Spleen (tissue), 11 donors: ENCODE results near the gene TRMO. TPM values are rescaled to one million over a fixed set of nuclear protein-coding genes. Genes with fewer than 3 reads are reported as not detected.

Experiments
- DNase-seq: peaks from one replicate; pipeline ENCODE4 v3.0.0-alpha.2; 2020
- H3K27ac ChIP-seq, 8 donors: fragments of 200-600 bp; sonication (generic) in 7 of 8; 1 replicate in 4 of 8; 2 replicates in 4 of 8; pipeline versions ENCODE4 v1.5.0 to v1.8.0; 2016 to 2021; ENCODE audit warnings: inconsistent platforms in 4 of 8, mild to moderate bottlenecking in 4 of 8, moderate library complexity in 1 of 8
- H3K27me3 ChIP-seq, 7 donors: fragments of 200-600 bp; sonication (generic) in 6 of 7; replicated peaks in 1 of 7; 1 replicate in 4 of 7; 2 replicates in 3 of 7; pipeline versions ENCODE4 v1.5.0 to v1.8.0; 2016 to 2021; ENCODE audit warnings: inconsistent platforms in 3 of 7, mild to moderate bottlenecking in 1 of 7
- H3K36me3 ChIP-seq, 6 donors: fragments of 200-600 bp; sonication (generic) in 5 of 6; 1 replicate in 4 of 6; 2 replicates in 2 of 6; pipeline versions ENCODE4 v1.5.0 to v1.8.0; 2016 to 2021; ENCODE audit warnings: inconsistent platforms in 2 of 6
- H3K4me1 ChIP-seq, 6 donors: fragments of 200-600 bp; sonication (generic) in 5 of 6; 1 replicate in 3 of 6; 2 replicates in 3 of 6; pipeline versions ENCODE4 v1.5.0 to v1.8.0; 2016 to 2021; ENCODE audit warnings: inconsistent platforms in 3 of 6
- H3K4me3 ChIP-seq, 8 donors: fragments of 200-600 bp; sonication (generic) in 7 of 8; 1 replicate in 4 of 8; 2 replicates in 4 of 8; pipeline versions ENCODE4 v1.5.0 to v1.8.0; 2016 to 2021; ENCODE audit warnings: inconsistent platforms in 4 of 8, mild to moderate bottlenecking in 4 of 8, moderate library complexity in 2 of 8
- H3K9me3 ChIP-seq, 8 donors: fragments of 200-600 bp; sonication (generic) in 7 of 8; 1 replicate in 4 of 8; 2 replicates in 4 of 8; pipeline versions ENCODE4 v1.5.0 to v1.8.0; 2016 to 2021; ENCODE audit warnings: inconsistent platforms in 4 of 8
- POLR2A ChIP-seq, 3 donors: fragments of 450-650 bp; IDR thresholded peaks; one replicate each; pipeline ENCODE4 v1.5.1; 2017; ENCODE audit warnings: antibody characterized with exemption in 3 of 3, mild to moderate bottlenecking in 1 of 3
- POLR2AphosphoS5 ChIP-seq, 3 donors: sonication (generic); formaldehyde crosslinking; IDR thresholded peaks; one replicate each; pipeline ENCODE4 v1.5.1; 2017; ENCODE audit warnings: antibody characterized with exemption in 3 of 3
- WGBS, 5 donors: extraction: QIAGEN DNeasy Blood & Tissue Kit in 3 of 5; methylation state at CpG; one replicate each; pipeline versions ENCODE4 v1.1.5 to v1.1.7; 2013 to 2018; 5-methylcytosine and 5-hydroxymethylcytosine counted together
- intact Hi-C: fragments of 100-400 bp; cut with DNase I; formaldehyde crosslinking; loops from one replicate; pipeline ENCODE4 v1.15.0; 2023; ENCODE audit warnings: low total_unique reads
- polyA plus RNA-seq, 3 donors: library from polyadenylated mRNA; stranded (reverse); fragments of 200-250 nt; gene quantifications; one replicate each; pipeline ENCODE4 v1.2.1, GENCODE V29; 2013
- total RNA-seq, 7 donors: library from RNA; depleted of rRNA in 3 of 7; stranded (reverse); fragments of >200 nt in 3 of 7; fragmentation: NEBNext Ultra II Directional in 4 of 7; extraction: Animal tissue kit (Norgen Biotek cat#: 25700) in 4 of 7; gene quantifications; one replicate each; pipeline versions ENCODE4 v1.1.0 to v1.2.1, GENCODE V29; 2016 to 2021
- TF ChIP-seq, protein P1 (sequence below), 11 experiments: fragments of 200-600 bp in 7 of 11; fragments of 450-650 bp in 4 of 11; sonication (generic) in 4 of 11; IDR thresholded peaks in 8 of 11; conservative IDR thresholded peaks in 3 of 11; 1 replicate in 7 of 11; 2 replicates in 4 of 11; pipeline versions ENCODE4 v1.4.0 to v1.8.0; 2016 to 2021; ENCODE audit warnings: antibody characterized with exemption in 11 of 11, inconsistent platforms in 4 of 11, mild to moderate bottlenecking in 1 of 11
- donor health status: healthy with polysubstance abuse.
- donor health status: DM: no; HTN: no; CAD: no; lungs with moderate emphysema.
- donor health status: DM: no; HTN: no; CAD: no.
- donor health status: Bipolar disorder and iron deficiency.
- donor health status: healthy.
- donor health status: DM: no; HTN: no; CAD: no.
- donor health status: DM: yes; HTN: yes; CAD: no.

Gene TRMO
- total and polyA plus RNA-seq, 10 donors, result 11.2 to 58.6 (median 22.5) TPM

DNA sequence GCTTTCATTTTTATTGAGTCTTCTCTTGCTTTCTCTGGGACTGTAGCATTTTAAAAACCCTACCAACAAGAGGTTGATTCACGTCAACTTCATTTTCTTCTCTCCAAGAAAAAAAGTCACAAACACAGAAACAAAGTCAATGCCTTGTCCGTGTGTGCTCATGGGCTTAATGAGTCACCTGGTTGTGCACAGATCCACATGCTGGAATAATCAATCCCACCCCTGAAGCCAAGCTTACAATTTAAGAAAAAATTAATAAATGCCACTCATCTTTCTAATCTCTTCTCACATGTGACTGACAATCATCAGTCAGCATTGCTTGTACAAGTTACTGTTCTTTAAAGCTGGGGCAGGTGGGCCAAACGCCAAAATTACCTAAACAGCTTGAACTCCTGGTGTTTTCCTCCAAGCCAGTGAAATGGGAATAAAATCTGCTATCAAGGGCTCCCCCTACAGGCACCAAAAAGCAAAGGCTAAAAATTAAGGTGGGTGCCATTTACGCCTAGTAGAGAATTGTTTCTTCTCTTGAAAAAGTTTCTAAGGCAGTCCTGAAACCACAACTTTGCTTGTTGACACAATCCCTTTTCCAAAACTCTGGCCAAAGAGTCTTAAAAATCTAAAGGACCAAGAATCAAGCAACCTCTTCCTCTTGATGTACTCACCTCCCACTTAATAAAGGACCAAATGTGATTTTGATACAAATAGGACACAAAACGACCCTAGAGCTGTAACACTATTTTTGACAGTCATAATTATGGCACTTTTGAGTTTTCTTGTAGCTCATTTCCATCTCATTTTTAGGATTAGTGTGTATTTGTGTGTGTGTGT lies 21.3 kb downstream of the TRMO start:
- WGBS, 5 donors, result 43 to 58% (median 50%) methylated on average over 5 of the region's 5 CpGs
- H3K9me3 ChIP-seq, result no peaks in the 10 kb centered on the region
- H3K27ac ChIP-seq, result peak overlapping the region in 1 of 8 donors; percentile 96
- no peak for DNase-seq
- H3K4me3 ChIP-seq, result no peak overlapping the region
- no peaks in the 10 kb centered on the region for H3K27me3 ChIP-seq
- intact Hi-C loops, result loop anchor here (2.0 kb wide), 1 partner anchor 190 kb away; no protein-coding TSS in a partner anchor
- H3K36me3 ChIP-seq, result peaks cover 0 to 72% (median 22%) of the 10 kb centered on the region in 6 donors
- peaks cover 4 to 60% (median 25%) of the 10 kb centered on the region in 6 donors for H3K4me1 ChIP-seq
- TF ChIP-seq POLR2A (IDR thresholded peaks at IDR 0.05), result no peak
- TF ChIP-seq, protein P1, sequence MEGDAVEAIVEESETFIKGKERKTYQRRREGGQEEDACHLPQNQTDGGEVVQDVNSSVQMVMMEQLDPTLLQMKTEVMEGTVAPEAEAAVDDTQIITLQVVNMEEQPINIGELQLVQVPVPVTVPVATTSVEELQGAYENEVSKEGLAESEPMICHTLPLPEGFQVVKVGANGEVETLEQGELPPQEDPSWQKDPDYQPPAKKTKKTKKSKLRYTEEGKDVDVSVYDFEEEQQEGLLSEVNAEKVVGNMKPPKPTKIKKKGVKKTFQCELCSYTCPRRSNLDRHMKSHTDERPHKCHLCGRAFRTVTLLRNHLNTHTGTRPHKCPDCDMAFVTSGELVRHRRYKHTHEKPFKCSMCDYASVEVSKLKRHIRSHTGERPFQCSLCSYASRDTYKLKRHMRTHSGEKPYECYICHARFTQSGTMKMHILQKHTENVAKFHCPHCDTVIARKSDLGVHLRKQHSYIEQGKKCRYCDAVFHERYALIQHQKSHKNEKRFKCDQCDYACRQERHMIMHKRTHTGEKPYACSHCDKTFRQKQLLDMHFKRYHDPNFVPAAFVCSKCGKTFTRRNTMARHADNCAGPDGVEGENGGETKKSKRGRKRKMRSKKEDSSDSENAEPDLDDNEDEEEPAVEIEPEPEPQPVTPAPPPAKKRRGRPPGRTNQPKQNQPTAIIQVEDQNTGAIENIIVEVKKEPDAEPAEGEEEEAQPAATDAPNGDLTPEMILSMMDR (IDR thresholded peaks at IDR 0.05 in 8 of 11, conservative IDR thresholded peaks at IDR 0.05 in 3 of 11), result peak; percentile 18 to 81 (median 70)

GRCh38 chr9:97900103-97900737 lies 22.1 kb downstream of the TRMO start:
- H3K4me1 ChIP-seq, result peaks cover 0 to 52% (median 18%) of the 10 kb centered on the region in 6 donors
- intact Hi-C loops, result loop anchor here (2.0 kb wide), 1 partner anchor 189 kb away; no protein-coding TSS in a partner anchor
- no peak for DNase-seq
- no peaks in the 10 kb centered on the region for H3K9me3 ChIP-seq
- H3K36me3 ChIP-seq, result peaks cover 0 to 79% (median 26%) of the 10 kb centered on the region in 6 donors
- H3K27ac ChIP-seq, result no peak overlapping the region
- no peaks in the 10 kb centered on the region for H3K27me3 ChIP-seq
- no peak for TF ChIP-seq POLR2A (IDR thresholded peaks at IDR 0.05)
- no peak for TF ChIP-seq POLR2AphosphoS5 (IDR thresholded peaks at IDR 0.05)
- TF ChIP-seq, protein P1 (IDR thresholded peaks at IDR 0.05 in 8 of 11, conservative IDR thresholded peaks at IDR 0.05 in 3 of 11), result no peak
- WGBS, 5 donors, result 89 to 96% (median 92%) methylated on average over 8 to 9 of the region's 9 CpGs
- H3K4me3 ChIP-seq, result no peak overlapping the region

- Histone ChIP-seq H3K27ac (no peak overlapping the region), H3K27me3 (no peaks in the 10 kb centered on the region), H3K36me3 (peaks cover 0 to 53% (median 12%) of the 10 kb centered on the region in 6 donors), H3K4me3 (no peak overlapping the region), H3K4me1 (peaks cover 0 to 8% (median 0%) of the 10 kb centered on the region in 6 donors), H3K9me3 (peaks cover 0 to 17% (median 11%) of the 10 kb centered on the region in 8 donors)
- WGBS, 5 donors, result 75 to 91% (median 84%) methylated on average over 6 of the region's 6 CpGs
- intact Hi-C loops, result no loop called here
- no peak for DNase-seq
- TF ChIP-seq POLR2AphosphoS5 (IDR thresholded peaks at IDR 0.05), result peak in 1 of 3 donors; percentile 15
- TF ChIP-seq, protein P1 (IDR thresholded peaks at IDR 0.05 in 8 of 11, conservative IDR thresholded peaks at IDR 0.05 in 3 of 11), result no peak
Observed at GRCh38 chr9:97895695-97896332, 26.5 kb downstream of the TRMO start.
